HG02973 (cell line): ENCODE results near the gene CYBA.

Experiments
- ATAC-seq: cut with Tn5 transposase; IDR thresholded peaks from one replicate; pipeline ENCODE4 v1.9.1; 2021; ENCODE audit warnings: moderate library complexity; ENCODE audit not compliant: unreplicated experiment

CYBA gene

GRCh38 chr16:88647178-88648070 is 3.4 kb downstream of the CYBA start:
- ATAC-seq = no peak

GRCh38 chr16:88646345-88647034 is 4.4 kb downstream of the CYBA start:
- ATAC-seq = no peak

- ATAC-seq = no peak
Measured at GRCh38 chr16:88645941-88646340, 4.9 kb downstream of the CYBA start.

GRCh38 chr16:88645455-88645854 is 5.4 kb downstream of the CYBA start:
- ATAC-seq = no peak

- no peak for ATAC-seq
Measured at GRCh38 chr16:88643644-88643932, 7.3 kb downstream of the CYBA start.

- no peak for ATAC-seq
Measured at GRCh38 chr16:88642881-88643643, 7.8 kb downstream of the CYBA start.

- ATAC-seq = no peak
Measured at GRCh38 chr16:88640498-88641247, 10.2 kb downstream of the CYBA start.

- ATAC-seq = no peak
Measured at GRCh38 chr16:88640039-88640495, 10.8 kb downstream of the CYBA start.

GRCh38 chr16:88639231-88640038 is 11.4 kb downstream of the CYBA start:
- no peak for ATAC-seq

GRCh38 chr16:88638323-88639230 is 12.3 kb downstream of the CYBA start, which contains the start of gene IL17C:
Gene IL17C (plus strand): TSS chr16:88638572. CDS start chr16:88638642, 70 bp downstream.
- no peak for ATAC-seq

- ATAC-seq = no peak
Measured at GRCh38 chr16:88636488-88637265, 14.2 kb downstream of the CYBA start.

- no peak for ATAC-seq
Measured at GRCh38 chr16:88635671-88636319, 15.1 kb downstream of the CYBA start.

GRCh38 chr16:88634994-88635670 is 15.7 kb downstream of the CYBA start:
- ATAC-seq = no peak

GRCh38 chr16:88634141-88634993 is 16.5 kb downstream of the CYBA start:
- peak; percentile 40 for ATAC-seq

GRCh38 chr16:88633684-88634140 is 17.1 kb downstream of the CYBA start:
- ATAC-seq = peak; percentile 27

GRCh38 chr16:88632587-88632930 is 18.3 kb downstream of the CYBA start:
- no peak for ATAC-seq
